ENCODE results near the gene HS6ST2. TPM values are rescaled to one million over a fixed set of nuclear protein-coding genes. Genes with fewer than 3 reads are reported as not detected.
A peak's percentile ranks its signal among the peaks of the same experiment; 100 is the strongest.

Gene HS6ST2
- total RNA-seq, 1 donor = not detected

DNA sequence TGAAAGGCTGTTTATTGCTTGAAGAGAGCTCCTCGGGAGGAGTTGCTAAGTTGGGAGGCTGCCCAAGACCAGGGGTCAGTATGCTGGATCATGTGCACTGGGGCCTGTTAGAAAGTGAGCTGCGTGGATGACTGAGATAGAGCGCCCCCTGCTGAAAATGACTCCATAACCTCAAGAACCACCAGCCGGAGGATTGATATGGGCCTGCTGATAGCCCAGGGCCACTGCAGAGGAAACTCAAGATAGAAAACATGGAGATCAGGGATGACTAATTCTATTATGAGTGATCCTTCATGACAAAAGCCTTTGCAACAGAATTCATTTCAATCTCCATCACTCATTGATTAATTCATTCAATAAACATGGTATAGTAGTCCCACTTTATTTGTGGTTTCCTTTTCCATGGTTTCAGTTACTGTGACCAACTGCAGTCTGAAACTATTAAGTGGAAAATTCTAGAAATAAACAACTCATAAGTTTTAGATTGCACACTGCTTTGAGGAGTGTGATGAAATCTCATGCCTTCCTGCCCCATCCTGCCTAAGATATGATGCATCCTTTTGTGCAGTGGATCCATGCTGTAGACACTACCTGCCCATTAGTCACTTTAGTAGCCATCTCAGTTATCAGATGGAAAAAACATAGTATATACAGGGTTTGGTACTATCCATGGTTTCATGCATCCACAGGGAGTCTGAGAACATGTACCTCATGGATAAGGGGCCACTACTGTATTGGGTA lies 342.9 kb downstream of the HS6ST2 start:
- peak; percentile 45 for TF ChIP-seq CTCF (IDR thresholded peaks at IDR 0.05; ENCODE audit: insufficient read depth, low read depth, low read length)
- H3K4me3 ChIP-seq (ENCODE audit: low read depth, low read length) = no peak overlapping the region
- DNase-seq (ENCODE audit: low read depth) = peak; percentile 73

DNA sequence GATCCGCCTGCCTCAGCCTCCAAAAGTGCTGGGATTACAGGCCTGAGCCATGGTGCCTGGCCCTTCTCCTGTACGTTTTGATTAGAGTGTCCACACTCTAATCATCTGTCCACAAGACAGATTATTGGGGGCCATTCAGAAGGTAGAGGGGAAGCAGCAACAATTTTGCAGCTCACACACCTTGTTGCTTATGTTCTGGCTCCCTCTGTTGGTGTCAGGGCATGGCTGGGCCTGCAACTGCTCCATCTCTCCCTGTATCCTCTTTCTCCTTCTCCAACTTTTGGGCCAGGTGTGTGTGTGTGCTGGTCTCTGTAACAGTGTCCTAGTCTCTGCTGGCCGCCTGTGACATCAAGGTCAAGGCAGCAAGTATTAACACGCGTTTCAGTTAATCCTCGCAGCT lies 344.1 kb downstream of the HS6ST2 start:
- TF ChIP-seq CTCF (IDR thresholded peaks at IDR 0.05; ENCODE audit: insufficient read depth, low read depth, low read length) = peak; percentile 50
- no peak overlapping the region for H3K4me3 ChIP-seq (ENCODE audit: low read depth, low read length)
- peak; percentile 21 for DNase-seq (ENCODE audit: low read depth)

- no peak for TF ChIP-seq CTCF (IDR thresholded peaks at IDR 0.05; ENCODE audit: insufficient read depth, low read depth, low read length)
- DNase-seq (ENCODE audit: low read depth) = no peak
- H3K4me3 ChIP-seq (ENCODE audit: low read depth, low read length) = no peak overlapping the region
Observed at GRCh38 chrX:132613801-132614200, 344.6 kb downstream of the HS6ST2 start.

GRCh38 chrX:132612821-132613564 lies 345.4 kb downstream of the HS6ST2 start:
- no peak overlapping the region for H3K4me3 ChIP-seq (ENCODE audit: low read depth, low read length)
- peak; percentile 72 for TF ChIP-seq CTCF (IDR thresholded peaks at IDR 0.05; ENCODE audit: insufficient read depth, low read depth, low read length)
- DNase-seq (ENCODE audit: low read depth) = peak; percentile 37

GRCh38 chrX:132610536-132610935 lies 347.9 kb downstream of the HS6ST2 start:
- H3K4me3 ChIP-seq (ENCODE audit: low read depth, low read length) = no peak overlapping the region
- DNase-seq (ENCODE audit: low read depth) = no peak
- TF ChIP-seq CTCF (IDR thresholded peaks at IDR 0.05; ENCODE audit: insufficient read depth, low read depth, low read length) = no peak

GRCh38 chrX:132609362-132609848 lies 349.0 kb downstream of the HS6ST2 start:
- TF ChIP-seq CTCF (IDR thresholded peaks at IDR 0.05; ENCODE audit: insufficient read depth, low read depth, low read length) = no peak
- H3K4me3 ChIP-seq (ENCODE audit: low read depth, low read length) = no peak overlapping the region
- no peak for DNase-seq (ENCODE audit: low read depth)
